ENCODE measurements around the gene FAM241B.

- no peak for TF ChIP-seq POLR2AphosphoS5 (IDR thresholded peaks at IDR 0.05; ENCODE audit: low read depth, low read length)
- TF ChIP-seq TAF1 (IDR thresholded peaks at IDR 0.05; ENCODE audit: borderline replicate concordance, insufficient read depth, low read length) = no peak
Observed at GRCh38 chr10:69655868-69656555, 26.0 kb downstream of the FAM241B start.
